Endothelial cell of umbilical vein (primary cell): Measurements from ENCODE around the gene LGALSL. TPM values are rescaled to one million over a fixed set of nuclear protein-coding genes. Genes with fewer than 3 reads are reported as not detected.

ENCODE experiments used
- BruUV-seq: library from RNA; stranded (reverse); fragments of 400-500 nt; replicated peaks from 2 replicates; lab custom pipeline; 2021; lab: Mats Ljungman, UMichigan
- CTCF ChIA-PET: fragments of 300-600, 350-600 bp; sonication (Branson Sonifier 250); formaldehyde crosslinking; loops from one replicate; lab custom pipeline; 2021; ENCODE audit warnings: antibody characterized with exemption, inconsistent platforms; lab: Charles Lee
- POLR2A ChIA-PET: fragments of 300-600, 350-600 bp; sonication (Branson Sonifier 250); formaldehyde crosslinking; loops from one replicate; lab custom pipeline; 2021; ENCODE audit warnings: antibody characterized with exemption, inconsistent platforms; lab: Charles Lee
- DNase-seq: peaks from one replicate; pipeline ENCODE4 v3.0.0-alpha.2; 2011; ENCODE audit warnings: low read depth, low spot score
- FAIRE-seq: peaks from 2 replicates; lab custom pipeline; 2011; peaks lifted over from hg19 to GRCh38; lab: Jason Lieb, UNC
- H2AFZ ChIP-seq: 2 replicates; pipeline ENCODE4 v1.6.0; 2012; ENCODE audit warnings: low read depth, low read length, control low read depth, inconsistent platforms
- H3K27ac ChIP-seq: 2 replicates; pipeline ENCODE4 v1.5.1; 2011; ENCODE audit warnings: low read depth, mild to moderate bottlenecking, control low read depth, low read length, moderate library complexity; ENCODE audit not compliant: insufficient read depth
- H3K27me3 ChIP-seq, 2 experiments: 2 replicates each; pipeline versions ENCODE4 v1.6.0 to v1.6.1; 2011; ENCODE audit warnings: low read length in 2 of 2, mixed read lengths in 1 of 2; ENCODE audit not compliant: control insufficient read depth in 2 of 2, insufficient read depth in 2 of 2
- H3K36me3 ChIP-seq, 2 experiments: 2 replicates in 1 of 2; 3 replicates in 1 of 2; pipeline ENCODE4 v1.5.1; 2011; ENCODE audit warnings: low read length in 2 of 2, mild to moderate bottlenecking in 1 of 2, moderate library complexity in 1 of 2; ENCODE audit not compliant: control insufficient read depth in 2 of 2, insufficient read depth in 2 of 2; ENCODE audit errors: extremely low read depth in 1 of 2
- H3K4me1 ChIP-seq: 3 replicates; pipeline ENCODE4 v1.5.1; 2011; ENCODE audit warnings: mild to moderate bottlenecking, low read length; ENCODE audit not compliant: control insufficient read depth, insufficient read depth; ENCODE audit errors: extremely low read depth
- H3K4me2 ChIP-seq: 2 replicates; pipeline ENCODE4 v1.6.1; 2011; ENCODE audit warnings: low read length, control low read depth, mixed read lengths; ENCODE audit not compliant: insufficient read depth
- H3K4me3 ChIP-seq, 3 experiments: fragments of 200-600 bp in 1 of 3; sonication (generic), shearing (Covaris generic) in 1 of 3; replicated peaks in 1 of 3; 2 replicates each; pipeline ENCODE4 v1.5.1; 2011 to 2016; ENCODE audit warnings: control low read depth in 3 of 3, low read length in 3 of 3, mild to moderate bottlenecking in 2 of 3, inconsistent platforms in 1 of 3, low read depth in 1 of 3, moderate library complexity in 1 of 3; ENCODE audit not compliant: insufficient read depth in 1 of 3
- H3K79me2 ChIP-seq: 2 replicates; pipeline ENCODE4 v1.6.0; 2012; ENCODE audit warnings: low read length, inconsistent platforms; ENCODE audit not compliant: control insufficient read depth, insufficient read depth
- H3K9ac ChIP-seq: replicated peaks from 2 replicates; pipeline ENCODE3; 2011; ENCODE audit warnings: low read length, control low read depth; ENCODE audit not compliant: insufficient read depth; ENCODE audit errors: extremely low read depth
- H3K9me1 ChIP-seq: replicated peaks from 3 replicates; pipeline ENCODE4 v1.6.0; 2011; ENCODE audit warnings: mild to moderate bottlenecking, low read length; ENCODE audit not compliant: control insufficient read depth, insufficient read depth; ENCODE audit errors: extremely low read depth
- H3K9me3 ChIP-seq: replicated peaks from 2 replicates; pipeline ENCODE4 v1.5.1; 2012; ENCODE audit warnings: low read length, inconsistent platforms; ENCODE audit not compliant: control insufficient read depth, insufficient read depth
- H4K20me1 ChIP-seq: replicated peaks from 2 replicates; pipeline ENCODE3; 2011; ENCODE audit warnings: mild to moderate bottlenecking, low read length; ENCODE audit not compliant: control insufficient read depth, insufficient read depth; ENCODE audit errors: extremely low read depth
- EZH2 ChIP-seq: IDR thresholded peaks from 2 replicates; pipeline ENCODE4 v1.6.1; 2012; ENCODE audit warnings: borderline replicate concordance, low read depth, mild to moderate bottlenecking, moderate library complexity, low read length, inconsistent platforms; ENCODE audit not compliant: severe bottlenecking
- POLR2A ChIP-seq: IDR thresholded peaks from 2 replicates; pipeline ENCODE4 v1.6.1; 2012; ENCODE audit warnings: low read depth, mild to moderate bottlenecking, control low read depth, low read length
- POLR2AphosphoS5 ChIP-seq: IDR thresholded peaks from 2 replicates; pipeline ENCODE4 v1.6.1; 2012; ENCODE audit warnings: low read depth, mild to moderate bottlenecking, control low read depth, low read length, moderate library complexity; ENCODE audit not compliant: insufficient read depth
- dilution Hi-C: fragments of 300-500 bp; cut with MboI; formaldehyde crosslinking; loops from one replicate; pipeline ENCODE4 v1.15.0; 2019; ENCODE audit warnings: low sequenced_read_pairs; ENCODE audit not compliant: extremely low pct_ligation_motif_present
- intact Hi-C: fragments of 100-400 bp; cut with micrococcal nuclease; formaldehyde crosslinking; loops from one replicate; pipeline ENCODE4 v1.10.0; 2022
- polyA plus RNA-seq, 4 experiments: library from polyadenylated mRNA; depleted of rRNA in 3 of 4; stranded (reverse) in 3 of 4; unstranded in 1 of 4; fragments of >200 nt; gene quantifications; 2 replicates each; pipeline versions ENCODE4 v1.2.1 to v1.2.3, GENCODE V29; 2011 to 2012; ENCODE audit warnings: missing spikeins in 1 of 4
- total RNA-seq: library from RNA; stranded (reverse); gene quantifications from 2 replicates; pipeline ENCODE4 v1.2.3, GENCODE V29; 2021
- TF ChIP-seq, protein P1 (sequence below), 2 donors: IDR thresholded peaks; 1 replicate in 1 of 2; 2 replicates in 1 of 2; pipeline ENCODE4 v1.5.1; 2011; ENCODE audit warnings: low read length in 2 of 2, mild to moderate bottlenecking in 2 of 2, moderate library complexity in 2 of 2, control low read depth in 1 of 2, inconsistent platforms in 1 of 2, low read depth in 1 of 2; ENCODE audit not compliant: insufficient read depth in 1 of 2; ENCODE audit errors: extremely low read depth in 1 of 2

Gene LGALSL
- total and polyA plus RNA-seq, 2 donors (not counting 3 experiments of a cell fraction or from before 2014, with no cell fraction given): 2.3 to 2.6 TPM

- DNase-seq (no peak), FAIRE-seq (no peak)
- H3K79me2 ChIP-seq: no peaks in the 10 kb centered on the region
- intact Hi-C loops (no loop called here), dilution Hi-C loops (no loop called here)
- peaks cover 16 to 18% of the 10 kb centered on the region in 2 experiments for H3K27me3 ChIP-seq
- ChIA-PET CTCF (interaction anchor here (0.9 to 1.4 kb wide), 2 partner anchors 17 to 18 kb away, joined by 4 to 5 read pairs; no protein-coding TSS in a partner anchor), POLR2A (interaction anchor here (0.5 kb wide), 1 partner anchor 483 kb away, joined by 3 read pairs; no protein-coding TSS in a partner anchor)
- TF ChIP-seq EZH2: no peak
- TF ChIP-seq, protein P1, sequence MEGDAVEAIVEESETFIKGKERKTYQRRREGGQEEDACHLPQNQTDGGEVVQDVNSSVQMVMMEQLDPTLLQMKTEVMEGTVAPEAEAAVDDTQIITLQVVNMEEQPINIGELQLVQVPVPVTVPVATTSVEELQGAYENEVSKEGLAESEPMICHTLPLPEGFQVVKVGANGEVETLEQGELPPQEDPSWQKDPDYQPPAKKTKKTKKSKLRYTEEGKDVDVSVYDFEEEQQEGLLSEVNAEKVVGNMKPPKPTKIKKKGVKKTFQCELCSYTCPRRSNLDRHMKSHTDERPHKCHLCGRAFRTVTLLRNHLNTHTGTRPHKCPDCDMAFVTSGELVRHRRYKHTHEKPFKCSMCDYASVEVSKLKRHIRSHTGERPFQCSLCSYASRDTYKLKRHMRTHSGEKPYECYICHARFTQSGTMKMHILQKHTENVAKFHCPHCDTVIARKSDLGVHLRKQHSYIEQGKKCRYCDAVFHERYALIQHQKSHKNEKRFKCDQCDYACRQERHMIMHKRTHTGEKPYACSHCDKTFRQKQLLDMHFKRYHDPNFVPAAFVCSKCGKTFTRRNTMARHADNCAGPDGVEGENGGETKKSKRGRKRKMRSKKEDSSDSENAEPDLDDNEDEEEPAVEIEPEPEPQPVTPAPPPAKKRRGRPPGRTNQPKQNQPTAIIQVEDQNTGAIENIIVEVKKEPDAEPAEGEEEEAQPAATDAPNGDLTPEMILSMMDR (IDR thresholded peaks at IDR 0.05; ENCODE audit: extremely low read depth in 1 of 2, insufficient read depth in 1 of 2, low read depth in 1 of 2, low read length in 2 of 2): no peak
- TF ChIP-seq POLR2A: no peak
- TF ChIP-seq POLR2AphosphoS5: no peak
- H3K9me3 ChIP-seq: no peaks in the 10 kb centered on the region
- BruUV-seq: no TSS peak
- no peaks in the 10 kb centered on the region for H3K9me1 ChIP-seq
- H3K4me1 ChIP-seq: no peaks in the 10 kb centered on the region
- no peak overlapping the region for H3K4me3 ChIP-seq
- H2AFZ ChIP-seq: no peak overlapping the region
- H4K20me1 ChIP-seq: no peaks in the 10 kb centered on the region
- H3K9ac ChIP-seq: no peak overlapping the region
- H3K36me3 ChIP-seq: no peaks in the 10 kb centered on the region
- no peak overlapping the region for H3K27ac ChIP-seq
- H3K4me2 ChIP-seq: no peak overlapping the region
Observed at GRCh38 chr2:64504774-64505720, 51.1 kb downstream of the LGALSL start.
